Measurements from ENCODE around the gene HOXB1. TPM values are rescaled to one million over a fixed set of nuclear protein-coding genes. Genes with fewer than 3 reads are reported as not detected.
"Not testable (repeated sequence)": the region's sequence is repeated elsewhere in the genome, so short reads cannot be mapped to it uniquely, and the experiment has no call there.

Gene HOXB1
- polyA plus RNA-seq, 1 experiment: not detected

DNA sequence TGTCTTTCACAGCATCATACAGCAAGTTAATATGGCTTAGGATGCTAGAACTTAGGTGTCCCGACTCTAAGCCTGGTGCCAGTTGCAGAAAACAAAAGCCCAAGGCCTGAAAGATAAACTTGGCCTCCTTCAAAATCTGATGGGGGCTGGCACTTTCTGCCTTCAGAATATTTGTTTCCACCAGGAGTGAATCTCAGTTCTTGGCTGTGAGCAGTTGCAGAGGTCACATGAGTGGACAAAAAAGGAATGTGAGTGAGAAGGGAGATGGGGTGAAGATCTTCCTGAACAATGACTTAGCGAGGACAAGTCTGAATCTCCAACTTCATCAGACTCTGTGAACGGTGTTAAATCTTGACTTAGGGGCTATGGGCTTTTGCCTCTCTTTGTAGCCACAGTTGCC is 46.6 kb downstream of the HOXB1 start:
- TF ChIP-seq, protein P1, sequence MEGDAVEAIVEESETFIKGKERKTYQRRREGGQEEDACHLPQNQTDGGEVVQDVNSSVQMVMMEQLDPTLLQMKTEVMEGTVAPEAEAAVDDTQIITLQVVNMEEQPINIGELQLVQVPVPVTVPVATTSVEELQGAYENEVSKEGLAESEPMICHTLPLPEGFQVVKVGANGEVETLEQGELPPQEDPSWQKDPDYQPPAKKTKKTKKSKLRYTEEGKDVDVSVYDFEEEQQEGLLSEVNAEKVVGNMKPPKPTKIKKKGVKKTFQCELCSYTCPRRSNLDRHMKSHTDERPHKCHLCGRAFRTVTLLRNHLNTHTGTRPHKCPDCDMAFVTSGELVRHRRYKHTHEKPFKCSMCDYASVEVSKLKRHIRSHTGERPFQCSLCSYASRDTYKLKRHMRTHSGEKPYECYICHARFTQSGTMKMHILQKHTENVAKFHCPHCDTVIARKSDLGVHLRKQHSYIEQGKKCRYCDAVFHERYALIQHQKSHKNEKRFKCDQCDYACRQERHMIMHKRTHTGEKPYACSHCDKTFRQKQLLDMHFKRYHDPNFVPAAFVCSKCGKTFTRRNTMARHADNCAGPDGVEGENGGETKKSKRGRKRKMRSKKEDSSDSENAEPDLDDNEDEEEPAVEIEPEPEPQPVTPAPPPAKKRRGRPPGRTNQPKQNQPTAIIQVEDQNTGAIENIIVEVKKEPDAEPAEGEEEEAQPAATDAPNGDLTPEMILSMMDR (IDR thresholded peaks at IDR 0.05; ENCODE audit: insufficient read depth, low read depth, low read length): no peak
- H3K4me3 ChIP-seq (ENCODE audit: low read depth, low read length): no peak overlapping the region
- CTCF ChIA-PET: interaction anchor here (1.3 to 1.8 kb wide), 2 partner anchors 27 to 109 kb away, joined by 5 to 6 read pairs; partner anchors contain the start of gene HOXB5
- POLR2A ChIA-PET: no interaction called here
- H3K27me3 ChIP-seq (ENCODE audit: control insufficient read depth, insufficient read depth, low read length): no peaks in the 10 kb centered on the region
- no peak for DNase-seq (ENCODE audit: low read depth)
- no peaks in the 10 kb centered on the region for H3K36me3 ChIP-seq (ENCODE audit: control insufficient read depth, insufficient read depth, low read length)

DNA sequence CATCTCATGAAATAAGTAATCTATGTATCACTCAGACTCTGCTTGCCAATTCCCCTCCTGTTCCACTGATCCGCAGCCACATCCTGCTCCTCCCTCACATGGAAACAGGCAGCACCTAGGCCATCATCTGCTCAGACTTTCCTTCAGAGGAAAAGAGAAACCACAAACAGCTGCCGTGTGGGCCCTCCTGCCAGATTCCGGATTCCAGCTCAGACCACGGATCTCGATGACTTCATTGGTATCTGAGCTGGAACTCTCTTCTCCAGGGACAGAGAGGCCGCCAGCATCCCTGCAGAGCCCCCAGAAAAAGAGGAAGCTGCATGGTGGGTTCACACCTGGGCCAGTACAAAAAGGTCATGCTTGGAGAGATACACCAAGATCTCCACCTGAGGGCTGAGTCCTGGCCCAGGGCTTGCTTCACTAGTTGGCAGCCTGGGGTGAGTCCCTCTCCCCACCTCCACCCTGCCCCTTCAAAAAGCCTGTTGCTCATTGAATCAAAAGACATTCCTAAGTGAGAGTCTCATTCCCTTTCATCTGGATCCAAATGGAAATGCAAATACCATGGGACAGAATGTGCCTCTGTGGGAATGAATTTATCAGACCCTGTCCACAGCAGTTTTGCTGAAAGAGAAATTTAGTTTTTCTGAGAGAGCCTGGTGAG is 47.2 kb downstream of the HOXB1 start:
- Histone ChIP-seq H3K36me3 (ENCODE audit: control insufficient read depth, insufficient read depth, low read length) (no peaks in the 10 kb centered on the region), H3K27me3 (ENCODE audit: control insufficient read depth, insufficient read depth, low read length) (no peaks in the 10 kb centered on the region), H3K4me3 (ENCODE audit: low read depth, low read length) (no peak overlapping the region)
- TF ChIP-seq, protein P1 (IDR thresholded peaks at IDR 0.05; ENCODE audit: insufficient read depth, low read depth, low read length): no peak
- POLR2A ChIA-PET: no interaction called here
- CTCF ChIA-PET: interaction anchor here (0.8 to 1.8 kb wide), 6 partner anchors 8 to 176 kb away, joined by 3 to 6 read pairs (median 4); partner anchors contain the start of gene HOXB5
- peak; percentile 90 for DNase-seq (ENCODE audit: low read depth)

DNA sequence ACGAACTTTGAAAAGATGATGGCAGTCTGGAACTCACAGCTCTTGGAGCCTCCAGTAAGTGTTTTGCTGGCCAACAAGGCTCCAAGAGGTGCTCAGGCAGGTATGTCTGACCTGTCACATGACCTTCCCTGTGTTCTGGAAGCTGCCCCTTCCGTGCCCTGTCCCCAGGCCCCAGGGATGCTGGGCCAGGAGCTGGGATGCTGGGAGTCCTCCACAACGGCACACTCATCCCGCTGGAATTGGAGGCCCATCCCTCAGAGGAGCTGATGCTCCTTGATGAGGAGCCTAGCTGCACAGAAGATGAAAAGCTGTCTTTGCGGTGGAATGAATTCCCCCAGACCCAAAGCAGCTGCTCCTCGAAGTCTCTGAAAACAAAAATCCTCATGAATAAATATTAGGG is 47.8 kb downstream of the HOXB1 start:
- DNase-seq (ENCODE audit: low read depth): no peak
- no peaks in the 10 kb centered on the region for H3K27me3 ChIP-seq (ENCODE audit: control insufficient read depth, insufficient read depth, low read length)
- ChIA-PET POLR2A (no interaction called here), CTCF (interaction anchor here (0.8 to 1.8 kb wide), 6 partner anchors 9 to 175 kb away, joined by 3 to 6 read pairs (median 4); partner anchors contain the start of gene HOXB5)
- H3K4me3 ChIP-seq (ENCODE audit: low read depth, low read length): no peak overlapping the region
- TF ChIP-seq, protein P1 (IDR thresholded peaks at IDR 0.05; ENCODE audit: insufficient read depth, low read depth, low read length): no peak
- no peaks in the 10 kb centered on the region for H3K36me3 ChIP-seq (ENCODE audit: control insufficient read depth, insufficient read depth, low read length)

DNA sequence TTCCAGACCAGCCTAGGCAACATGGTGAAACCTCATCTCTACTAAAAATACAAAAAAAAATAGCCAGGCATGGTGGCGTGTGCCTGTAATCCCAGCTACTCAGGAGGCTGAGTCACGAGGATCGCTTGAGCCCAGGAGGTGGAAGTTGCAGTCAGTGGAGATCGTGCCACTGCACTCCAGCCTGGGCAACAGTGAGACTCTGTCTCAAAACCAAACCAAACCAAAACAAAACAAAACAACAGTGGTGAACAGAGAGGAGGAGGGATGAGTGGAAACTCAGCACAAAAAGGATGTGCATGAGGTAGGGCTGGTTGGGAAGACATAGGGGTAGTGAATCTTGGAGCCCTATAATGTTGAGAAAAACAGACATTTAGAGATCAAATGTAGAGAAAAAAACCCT is 48.5 kb downstream of the HOXB1 start:
- DNase-seq (ENCODE audit: low read depth): not testable (repeated sequence)
- POLR2A ChIA-PET: interaction anchor here (1.0 kb wide), 1 partner anchor 9 kb away, joined by 3 read pairs; no protein-coding TSS in a partner anchor

DNA sequence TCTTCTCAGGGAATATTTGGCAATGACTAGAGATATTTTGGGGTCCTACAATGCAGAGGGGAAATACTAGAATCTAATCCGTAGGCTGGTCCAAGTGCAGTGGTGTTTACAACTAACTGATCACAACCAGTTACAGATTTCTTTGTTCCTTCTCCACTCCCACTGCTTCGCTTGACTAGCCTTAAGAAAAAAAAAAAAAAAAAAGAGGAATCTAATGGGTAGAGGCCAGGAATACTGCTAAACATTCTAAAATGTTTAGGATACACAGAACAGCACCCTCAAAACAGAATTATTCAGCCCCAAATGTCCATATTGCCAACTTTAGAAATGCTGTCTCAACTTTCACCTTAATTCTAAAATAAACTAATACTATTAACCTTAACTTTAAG is 51.8 kb downstream of the HOXB1 start:
- Histone ChIP-seq H3K36me3 (ENCODE audit: control insufficient read depth, insufficient read depth, low read length) (no peaks in the 10 kb centered on the region), H3K4me3 (ENCODE audit: low read depth, low read length) (no peak overlapping the region), H3K27me3 (ENCODE audit: control insufficient read depth, insufficient read depth, low read length) (no peaks in the 10 kb centered on the region)
- CTCF ChIA-PET: no interaction called here
- DNase-seq (ENCODE audit: low read depth): no peak
- POLR2A ChIA-PET: no interaction called here
- TF ChIP-seq, protein P1 (IDR thresholded peaks at IDR 0.05; ENCODE audit: insufficient read depth, low read depth, low read length): no peak

More for the DNA sequence above, 48.5 kb downstream of the HOXB1 start:
- H3K27me3 ChIP-seq (ENCODE audit: control insufficient read depth, insufficient read depth, low read length); CTCF ChIA-PET; H3K36me3 ChIP-seq (ENCODE audit: control insufficient read depth, insufficient read depth, low read length); H3K4me3 ChIP-seq (ENCODE audit: low read depth, low read length): not testable (repeated sequence)

Small RNA genes within 50 kb of the gene (small RNA-seq; reads per million reads assigned to genes)
- gene RF00019 (ENCODE audit: insufficient read length, low read depth, low replicate concordance): not detected

Other genes with a start within 250 kb of the HOXB1 start
- not detected in 2 replicates for gene SKAP1, start 100.8 kb downstream of the HOXB1 start, polyA plus RNA-seq (2011; rRNA removed)
- gene HOXB2, start 14.1 kb upstream of the HOXB1 start, polyA plus RNA-seq (2011; rRNA removed): 1.5 and 1.7 TPM in 2 replicates
- not detected in 2 replicates for gene HOXB4, start 47.3 kb upstream of the HOXB1 start, polyA plus RNA-seq (2011; rRNA removed)
- gene HOXB3, start 59.2 kb upstream of the HOXB1 start, polyA plus RNA-seq (2011; rRNA removed): not detected in 2 replicates
- gene HOXB5, start 62.8 kb upstream of the HOXB1 start, polyA plus RNA-seq (2011; rRNA removed): not detected in 2 replicates
- gene HOXB6, start 74.0 kb upstream of the HOXB1 start, polyA plus RNA-seq (2011; rRNA removed): not detected in 2 replicates
- not detected in 2 replicates for gene HOXB7, start 80.0 kb upstream of the HOXB1 start, polyA plus RNA-seq (2011; rRNA removed)
- gene HOXB8, start 84.3 kb upstream of the HOXB1 start, polyA plus RNA-seq (2011; rRNA removed): not detected in 2 replicates
- gene HOXB9, start 95.3 kb upstream of the HOXB1 start, polyA plus RNA-seq (2011; rRNA removed): not detected in 2 replicates
- gene PRAC1, start 191.5 kb upstream of the HOXB1 start, polyA plus RNA-seq (2011; rRNA removed): not detected in 2 replicates
- gene PRAC2, start 192.2 kb upstream of the HOXB1 start, polyA plus RNA-seq (2011; rRNA removed): 0.63 and 0.98 TPM in 2 replicates
- gene HOXB13, start 197.7 kb upstream of the HOXB1 start, polyA plus RNA-seq (2011; rRNA removed): 0.70 and 0.81 TPM in 2 replicates

Data from BJ (cell line).